ENCODE results near the gene SLC25A33. TPM values are rescaled to one million over a fixed set of nuclear protein-coding genes. Genes with fewer than 3 reads are reported as not detected.
A peak's percentile ranks its signal among the peaks of the same experiment; 100 is the strongest.
"Not testable (repeated sequence)": the region's sequence is repeated elsewhere in the genome, so short reads cannot be mapped to it uniquely, and the experiment has no call there.

The SLC25A33 gene, protein sequence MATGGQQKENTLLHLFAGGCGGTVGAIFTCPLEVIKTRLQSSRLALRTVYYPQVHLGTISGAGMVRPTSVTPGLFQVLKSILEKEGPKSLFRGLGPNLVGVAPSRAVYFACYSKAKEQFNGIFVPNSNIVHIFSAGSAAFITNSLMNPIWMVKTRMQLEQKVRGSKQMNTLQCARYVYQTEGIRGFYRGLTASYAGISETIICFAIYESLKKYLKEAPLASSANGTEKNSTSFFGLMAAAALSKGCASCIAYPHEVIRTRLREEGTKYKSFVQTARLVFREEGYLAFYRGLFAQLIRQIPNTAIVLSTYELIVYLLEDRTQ
- total RNA-seq = 1 to 10 TPM; 3.3 to 3.9 TPM

DNA sequence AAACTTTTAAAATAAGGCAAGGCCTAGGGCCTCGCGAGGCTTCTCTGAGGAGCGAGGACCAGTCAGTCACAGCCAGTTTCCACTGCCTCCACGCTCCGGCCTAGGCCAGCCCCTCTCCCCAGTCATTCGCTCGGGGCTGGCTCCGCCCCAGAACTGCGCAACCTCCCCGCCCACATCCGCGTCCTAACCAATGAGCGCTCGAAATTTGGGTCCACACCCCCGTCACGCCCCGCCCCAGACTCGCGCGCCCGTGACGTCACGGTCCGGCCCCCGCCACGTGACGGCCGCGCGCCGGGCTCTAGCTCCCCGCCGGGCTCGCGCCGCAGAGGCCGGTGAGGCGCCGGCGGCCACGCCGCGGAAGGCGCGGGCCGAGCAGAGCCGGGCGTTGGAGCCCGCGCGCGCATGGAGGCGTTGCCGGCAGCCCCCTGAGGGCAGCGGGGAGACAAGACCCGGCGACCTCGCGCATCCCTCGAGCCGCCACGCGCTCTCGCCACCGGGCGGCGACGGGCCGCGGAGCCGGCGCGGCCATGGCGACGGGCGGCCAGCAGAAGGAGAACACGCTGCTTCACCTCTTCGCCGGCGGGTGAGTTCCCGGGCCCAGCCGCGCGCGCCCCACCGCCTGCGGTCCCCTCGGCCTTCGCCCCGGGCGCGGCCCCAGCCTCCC lies at the start of gene SLC25A33:
SLC25A33 (plus strand) TSS at position 301 of the 664 bp plus-strand sequence; CDS start at position 528, 227 bp downstream.
- Mint-ChIP-seq H3K9me3 (no peaks in the 10 kb centered on the region), H3K27me3 (no peaks in the 10 kb centered on the region), H3K36me3 (no peaks in the 10 kb centered on the region), H3K27ac (peak within 1 kb of the TSS; percentile 86), H3K4me3 (peak within 1 kb of the TSS; percentile 88), H3K4me1 (peaks cover 25% of the 10 kb centered on the region)
- POLR2A ChIA-PET = interaction anchor here (0.6 to 1.1 kb wide), 3 partner anchors 11 to 622 kb away, joined by 3 to 4 read pairs (median 3); no protein-coding TSS in a partner anchor
- DNase-seq (peak; percentile 99), ATAC-seq (ENCODE audit: low read depth) (peak; percentile 93)

DNA sequence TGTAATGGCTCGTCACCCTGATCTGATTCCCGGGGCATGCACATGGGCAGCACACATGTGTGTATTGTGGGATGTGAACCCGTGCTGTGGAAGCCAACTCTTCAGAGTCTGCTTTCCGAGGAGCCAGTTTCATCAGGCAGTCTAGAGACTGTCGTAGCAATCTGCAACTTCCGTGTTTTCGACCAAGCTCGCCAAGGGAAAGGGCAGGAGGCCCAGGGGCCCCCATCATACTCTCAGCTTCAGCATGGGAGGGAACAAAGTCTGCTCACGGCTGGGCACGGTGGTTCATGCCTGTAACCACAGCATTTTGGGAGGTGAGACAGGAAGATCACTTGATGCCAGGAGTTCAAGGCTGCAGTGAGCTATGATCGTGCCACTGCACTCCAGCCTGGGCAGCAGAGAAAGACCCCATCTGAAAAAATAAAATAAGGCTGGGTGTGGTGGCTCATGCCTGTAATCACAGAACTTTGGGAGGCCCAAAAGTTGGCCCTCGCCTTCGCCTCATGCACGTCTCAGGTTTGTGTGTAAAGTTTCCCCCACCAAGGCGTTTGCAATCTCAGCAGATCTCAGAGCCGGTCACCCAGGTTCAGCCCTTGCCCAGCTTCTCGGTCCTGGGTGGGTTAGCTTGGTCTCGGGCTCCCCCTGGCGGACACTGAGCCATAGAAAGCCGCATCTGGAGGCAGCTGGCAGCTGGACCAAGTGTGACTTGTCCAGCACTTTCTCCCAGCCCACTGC lies 48.5 kb upstream of the SLC25A33 start:
- no peaks in the 10 kb centered on the region for H3K9me3 Mint-ChIP-seq
- POLR2A ChIA-PET = interaction anchor here (0.6 to 1.1 kb wide), 2 partner anchors 92 to 201 kb away, joined by 4 to 6 read pairs; no protein-coding TSS in a partner anchor
- H3K36me3 Mint-ChIP-seq = no peaks in the 10 kb centered on the region
- peak; percentile 88 for DNase-seq
- peaks cover 10% of the 10 kb centered on the region for H3K27me3 Mint-ChIP-seq
- no peak overlapping the region for H3K27ac Mint-ChIP-seq
- H3K4me1 Mint-ChIP-seq = peaks cover 5% of the 10 kb centered on the region
- no peak overlapping the region for H3K4me3 Mint-ChIP-seq
- ATAC-seq (ENCODE audit: low read depth) = peak; percentile 63

DNA sequence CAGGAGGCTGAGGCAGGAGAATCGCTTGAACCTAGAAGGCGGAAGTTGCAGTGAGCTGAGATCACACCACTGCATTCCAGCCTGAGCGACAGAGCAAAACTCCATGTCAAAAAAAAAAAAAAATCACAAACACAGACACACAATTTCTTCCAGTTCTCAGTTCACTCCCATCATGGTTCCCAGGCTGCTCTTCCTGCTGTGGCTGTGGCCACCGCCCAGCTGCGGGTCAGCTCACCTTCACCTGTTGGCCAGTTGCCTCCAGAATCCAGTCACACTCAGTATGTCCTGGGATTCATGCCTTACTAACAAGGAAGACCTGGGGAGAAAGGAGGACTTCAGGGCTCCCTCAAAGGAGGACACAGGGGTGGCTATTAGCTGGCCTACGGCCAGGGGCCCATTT lies 45.9 kb upstream of the SLC25A33 start:
- POLR2A ChIA-PET = no interaction called here
- Mint-ChIP-seq H3K27me3 (peaks cover 13% of the 10 kb centered on the region), H3K4me3 (no peak overlapping the region), H3K27ac (no peak overlapping the region), H3K4me1 (peaks cover 7% of the 10 kb centered on the region), H3K9me3 (no peaks in the 10 kb centered on the region), H3K36me3 (no peaks in the 10 kb centered on the region)
- ATAC-seq (ENCODE audit: low read depth) (no peak), DNase-seq (no peak)

DNA sequence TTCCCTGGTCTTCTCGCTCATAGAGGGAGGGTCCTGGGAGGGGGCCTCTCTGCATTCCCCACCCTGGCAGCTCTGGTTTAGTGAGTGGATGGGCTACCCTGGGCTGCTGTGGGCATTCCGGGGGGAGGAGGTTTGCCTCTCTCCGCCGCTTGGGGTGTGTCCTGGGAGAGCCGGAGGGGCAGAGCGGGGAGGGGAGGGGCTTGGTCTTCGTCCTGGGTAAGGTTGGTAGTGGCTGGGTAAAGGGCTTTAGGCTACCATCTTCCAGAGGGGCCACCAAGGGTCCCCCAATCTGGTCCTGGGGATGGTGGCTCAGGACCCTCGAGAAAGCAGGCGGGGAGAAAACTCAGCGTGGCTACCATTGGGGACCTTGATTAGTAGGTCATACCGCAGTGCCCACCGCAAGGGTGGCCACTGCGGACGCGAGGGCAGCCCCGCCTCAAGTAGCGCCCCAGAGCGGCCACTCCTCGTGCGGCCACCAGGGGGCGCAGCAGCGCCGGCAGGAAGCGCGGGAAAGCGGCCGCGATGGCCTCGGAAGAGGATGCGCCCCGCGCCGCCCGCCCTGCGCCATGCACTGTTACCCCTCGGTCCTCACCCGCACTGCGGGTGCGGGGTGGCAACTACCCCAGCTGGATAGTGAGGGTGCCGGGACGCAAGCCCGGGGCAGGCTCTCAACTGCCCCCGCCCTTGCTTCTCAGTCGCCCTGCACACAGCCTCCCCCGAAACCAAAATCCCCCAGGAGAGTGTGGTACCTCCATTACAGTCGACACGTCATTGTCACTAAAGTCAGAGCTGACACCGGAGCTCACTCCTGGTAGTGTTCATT lies 44.1 kb upstream of the SLC25A33 start:
- POLR2A ChIA-PET = interaction anchor here (0.5 to 1.2 kb wide), 3 partner anchors 12 to 63 kb away, joined by 3 to 4 read pairs (median 3); no protein-coding TSS in a partner anchor
- H3K27me3 Mint-ChIP-seq = peaks cover 19% of the 10 kb centered on the region
- peaks cover 7% of the 10 kb centered on the region for H3K4me1 Mint-ChIP-seq
- peak; percentile 72 for ATAC-seq (ENCODE audit: low read depth)
- peak overlapping the region; percentile 71 for H3K4me3 Mint-ChIP-seq
- H3K36me3 Mint-ChIP-seq = no peaks in the 10 kb centered on the region
- H3K27ac Mint-ChIP-seq = peak overlapping the region; percentile 15
- H3K9me3 Mint-ChIP-seq = no peaks in the 10 kb centered on the region
- peak; percentile 83 for DNase-seq

DNA sequence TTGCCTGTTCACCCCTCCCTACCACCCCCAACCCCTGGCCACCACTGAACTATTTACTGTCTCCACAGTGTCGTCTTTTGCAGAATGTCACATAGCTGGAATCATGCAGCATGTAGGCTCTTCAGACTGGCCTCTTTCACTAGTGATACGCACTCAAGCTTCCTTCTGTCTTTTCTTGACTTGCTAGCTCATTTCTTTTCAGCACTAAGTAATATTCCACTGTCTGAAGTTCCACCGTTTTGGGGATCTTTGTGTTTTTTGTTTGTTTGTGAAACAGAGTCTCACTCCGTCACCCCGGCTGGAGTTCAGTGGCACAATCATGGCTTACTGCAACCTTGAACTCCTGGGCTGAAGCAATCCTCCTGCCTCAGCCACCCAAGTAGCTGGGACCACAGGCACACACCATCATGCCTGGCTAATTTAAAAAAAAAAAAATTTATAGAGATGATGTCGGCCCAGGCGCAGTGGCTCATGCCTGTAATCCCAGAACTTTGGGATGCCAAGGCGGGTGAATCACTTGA lies 43.4 kb upstream of the SLC25A33 start:
- H3K27me3 Mint-ChIP-seq = peaks cover 19% of the 10 kb centered on the region
- no peaks in the 10 kb centered on the region for H3K9me3 Mint-ChIP-seq
- H3K4me3 Mint-ChIP-seq = peak overlapping the region; percentile 71
- no peaks in the 10 kb centered on the region for H3K36me3 Mint-ChIP-seq
- no peak overlapping the region for H3K27ac Mint-ChIP-seq
- ATAC-seq (ENCODE audit: low read depth) (no peak), DNase-seq (no peak)
- peaks cover 7% of the 10 kb centered on the region for H3K4me1 Mint-ChIP-seq
- POLR2A ChIA-PET = interaction anchor here (0.5 to 1.2 kb wide), 3 partner anchors 12 to 62 kb away, joined by 3 to 4 read pairs (median 3); no protein-coding TSS in a partner anchor

DNA sequence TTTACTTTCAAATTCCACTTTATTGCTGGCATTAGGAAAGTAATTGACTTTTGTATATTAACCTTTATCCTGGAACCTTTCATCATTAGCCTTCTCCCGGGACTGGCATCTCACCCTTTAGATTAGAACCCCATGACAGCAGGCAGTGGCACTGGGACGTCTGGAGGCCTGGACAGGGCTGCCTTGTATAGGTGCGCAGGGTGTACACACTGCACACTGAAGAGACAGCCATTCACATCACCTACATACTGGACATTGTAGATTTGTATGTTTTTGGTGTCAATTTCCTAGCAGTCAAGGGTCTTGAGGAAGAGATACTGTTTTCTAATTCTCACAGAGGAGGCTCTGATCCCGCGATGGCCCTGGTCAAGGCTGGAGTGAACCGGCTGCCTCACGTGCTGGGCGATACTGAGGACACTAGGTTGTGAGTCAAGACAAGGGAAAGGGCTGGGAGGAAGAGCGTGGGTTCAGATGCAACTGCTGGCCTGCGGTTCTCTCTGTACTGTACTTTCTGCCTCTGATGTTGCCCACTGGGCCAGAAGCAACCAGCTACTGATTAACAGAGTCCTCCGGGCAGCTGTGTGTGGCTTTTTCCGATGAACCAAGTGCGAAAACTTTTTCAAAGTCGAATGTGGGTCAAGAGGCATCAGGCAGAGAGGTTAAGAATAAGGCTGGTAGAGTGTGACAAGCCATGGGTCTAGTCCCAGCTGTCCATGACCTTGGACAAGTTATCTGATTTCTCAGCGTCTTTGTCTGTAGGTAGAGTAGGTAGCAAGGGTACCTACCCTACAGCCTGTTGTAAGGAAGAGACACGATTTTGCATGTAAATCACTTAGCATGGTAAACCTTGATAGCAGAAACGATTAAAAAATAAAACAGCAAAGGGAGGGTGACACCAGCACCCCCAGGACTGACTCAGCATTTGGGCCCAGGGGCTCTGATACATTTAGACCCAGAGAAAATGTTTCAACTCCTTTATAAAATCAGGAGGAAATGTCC lies 38.2 kb upstream of the SLC25A33 start:
- no peaks in the 10 kb centered on the region for H3K36me3 Mint-ChIP-seq
- no peak overlapping the region for H3K4me3 Mint-ChIP-seq
- POLR2A ChIA-PET = interaction anchor here (0.6 kb wide), 1 partner anchor 73 kb away, joined by 3 read pairs; no protein-coding TSS in a partner anchor
- no peak for DNase-seq
- H3K27me3 Mint-ChIP-seq = peaks cover 13% of the 10 kb centered on the region
- no peaks in the 10 kb centered on the region for H3K4me1 Mint-ChIP-seq
- H3K27ac Mint-ChIP-seq = no peak overlapping the region
- H3K9me3 Mint-ChIP-seq = no peaks in the 10 kb centered on the region
- no peak for ATAC-seq (ENCODE audit: low read depth)

DNA sequence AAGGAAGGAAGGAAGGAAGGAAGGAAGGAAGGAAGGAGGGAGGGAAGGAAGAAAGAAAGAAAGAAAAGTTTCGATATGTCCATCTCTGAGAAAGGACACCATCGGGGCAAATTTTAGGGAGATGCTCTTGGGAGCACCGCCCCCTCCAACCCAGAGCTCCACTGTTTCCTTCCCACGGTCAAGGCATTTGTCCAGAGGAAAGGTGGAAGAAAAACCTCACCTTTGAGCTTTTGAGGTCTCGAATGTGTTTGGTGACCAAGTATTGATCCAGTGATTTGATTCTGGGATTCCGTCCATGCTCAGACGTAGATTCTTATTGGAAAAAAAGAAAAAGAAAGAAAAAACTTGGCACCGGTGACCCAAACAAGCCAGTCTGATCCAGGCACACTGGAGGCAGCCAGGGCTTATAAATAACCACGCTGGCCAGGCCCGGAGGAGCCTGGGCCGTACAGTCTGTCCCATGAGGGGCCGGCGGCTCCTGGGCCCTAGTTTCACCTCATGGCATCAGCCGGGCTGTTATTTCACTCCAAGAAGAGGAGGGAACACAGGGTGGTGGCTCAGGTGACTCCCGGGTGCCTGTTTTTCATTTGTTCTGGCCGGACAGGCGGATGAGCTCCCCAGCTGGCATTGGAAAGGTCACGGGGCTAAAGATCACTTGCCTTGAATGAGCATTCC lies 36.1 kb upstream of the SLC25A33 start:
- Mint-ChIP-seq H3K4me1 (no peaks in the 10 kb centered on the region), H3K36me3 (no peaks in the 10 kb centered on the region), H3K9me3 (no peaks in the 10 kb centered on the region), H3K27me3 (peaks cover 13% of the 10 kb centered on the region), H3K27ac (no peak overlapping the region), H3K4me3 (no peak overlapping the region)
- no peak for DNase-seq
- POLR2A ChIA-PET = no interaction called here
- no peak for ATAC-seq (ENCODE audit: low read depth)

DNA sequence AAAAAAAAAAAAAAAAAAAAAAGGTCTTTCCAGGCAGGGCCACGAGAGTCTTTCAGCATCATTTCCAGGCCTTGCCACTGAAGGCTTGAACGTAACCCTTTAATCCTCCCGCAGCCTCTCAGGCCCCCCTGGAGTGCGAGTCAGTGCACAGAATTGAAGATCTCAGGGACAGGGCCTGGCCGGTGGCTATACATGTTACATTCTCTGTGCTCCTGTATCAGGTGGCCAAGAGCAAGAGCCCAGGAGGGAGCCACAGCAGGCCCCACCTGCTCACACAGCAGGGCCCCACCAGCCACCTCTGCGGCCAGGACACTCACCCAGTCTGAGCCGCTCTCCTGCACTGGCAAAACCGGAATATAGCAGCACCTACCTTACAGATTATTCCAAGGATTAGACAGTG lies 34.1 kb upstream of the SLC25A33 start:
- Mint-ChIP-seq H3K36me3 (no peaks in the 10 kb centered on the region), H3K27ac (no peak overlapping the region), H3K27me3 (peaks cover 7% of the 10 kb centered on the region), H3K9me3 (no peaks in the 10 kb centered on the region), H3K4me3 (no peak overlapping the region), H3K4me1 (no peaks in the 10 kb centered on the region)
- no peak for DNase-seq
- ATAC-seq (ENCODE audit: low read depth) = no peak
- POLR2A ChIA-PET = no interaction called here

DNA sequence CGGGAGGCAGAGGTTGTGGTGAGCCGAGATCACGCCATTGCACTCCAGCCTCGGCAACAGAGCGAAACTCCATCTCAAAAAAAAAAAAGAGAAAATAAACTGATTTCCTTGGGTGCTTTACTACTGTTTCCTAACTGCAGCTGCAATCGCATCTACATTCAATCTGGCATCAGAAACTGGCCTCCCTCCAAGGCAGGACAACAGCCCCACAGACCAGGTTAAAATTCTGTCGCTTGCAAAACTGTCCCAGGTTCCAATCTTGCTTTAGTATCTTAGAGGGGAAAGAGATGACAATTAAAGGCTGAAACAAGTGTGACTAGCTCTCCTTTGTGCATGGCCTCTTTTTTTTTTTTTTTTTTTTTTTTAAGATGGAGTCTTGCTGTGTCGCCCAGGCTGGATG lies 32.4 kb upstream of the SLC25A33 start:
- H3K36me3 Mint-ChIP-seq = no peaks in the 10 kb centered on the region
- H3K9me3 Mint-ChIP-seq = no peaks in the 10 kb centered on the region

DNA sequence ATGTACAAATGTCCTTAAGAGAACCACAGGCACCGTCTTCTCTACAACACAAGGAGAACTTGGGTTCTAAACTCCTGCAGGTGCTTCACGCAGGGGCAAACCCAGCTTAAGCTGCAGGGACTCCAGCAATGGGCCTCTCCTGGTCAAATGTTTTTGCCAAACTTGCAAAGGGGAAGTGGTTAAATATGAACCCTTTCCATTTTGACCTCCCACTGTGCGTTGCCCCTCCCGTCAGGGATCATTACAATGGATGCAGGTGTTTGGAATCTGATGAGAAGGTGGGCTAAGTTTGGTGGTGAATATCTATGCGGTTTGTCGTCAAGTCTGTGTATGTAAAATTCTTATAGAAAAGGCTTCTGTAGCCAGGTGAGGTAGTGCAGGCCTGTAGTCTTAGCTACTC lies 29.1 kb upstream of the SLC25A33 start:
- H3K36me3 Mint-ChIP-seq = no peaks in the 10 kb centered on the region
- H3K9me3 Mint-ChIP-seq = no peaks in the 10 kb centered on the region
- H3K27me3 Mint-ChIP-seq = peaks cover 2% of the 10 kb centered on the region
- no peak overlapping the region for H3K27ac Mint-ChIP-seq
- ATAC-seq (ENCODE audit: low read depth) (no peak), DNase-seq (no peak)
- H3K4me3 Mint-ChIP-seq = no peak overlapping the region
- POLR2A ChIA-PET = no interaction called here
- no peaks in the 10 kb centered on the region for H3K4me1 Mint-ChIP-seq

More for the DNA sequence above, 32.4 kb upstream of the SLC25A33 start:
- Mint-ChIP-seq H3K4me3 (no peak overlapping the region), H3K4me1 (no peaks in the 10 kb centered on the region), H3K27ac (no peak overlapping the region), H3K27me3 (peaks cover 5% of the 10 kb centered on the region)
- DNase-seq (no peak), ATAC-seq (ENCODE audit: low read depth) (no peak)
- POLR2A ChIA-PET = no interaction called here

DNA sequence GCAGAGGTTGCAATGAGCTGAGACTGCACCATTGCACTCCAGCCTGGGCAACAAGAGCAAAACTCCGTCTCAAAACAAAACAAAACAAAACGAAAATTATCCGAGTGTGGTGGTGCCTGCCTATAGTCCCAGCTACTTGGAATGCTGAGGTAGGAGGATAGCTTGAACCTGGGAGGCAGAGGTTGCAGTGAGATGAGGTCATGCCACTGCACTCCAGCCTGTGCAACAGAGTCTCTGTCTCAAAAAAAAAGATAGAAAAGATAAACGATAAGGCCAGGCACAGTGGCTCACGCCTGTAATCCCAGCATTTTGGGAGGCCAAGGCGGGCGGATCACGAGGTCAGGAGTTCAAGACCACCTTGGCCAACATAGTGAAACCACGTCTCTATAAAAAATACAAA lies 23.7 kb upstream of the SLC25A33 start:
- POLR2A ChIA-PET; H3K4me3 Mint-ChIP-seq; H3K4me1 Mint-ChIP-seq; H3K9me3 Mint-ChIP-seq; ATAC-seq (ENCODE audit: low read depth); DNase-seq; H3K36me3 Mint-ChIP-seq; H3K27me3 Mint-ChIP-seq: not testable (repeated sequence)
- peak overlapping the region; percentile 63 for H3K27ac Mint-ChIP-seq

All from activated naive CD8-positive, alpha-beta T cell treated with anti-CD3 and anti-CD28 coated beads, Interleukin-2, amount 10 ng/mL, durations not matched to agents 7 days and 5 days (primary cell).